NOMO-1 (cell line): ENCODE data around the gene JKAMP.

Source experiments
- DNase-seq, 2 experiments: peaks; one replicate each; lab custom pipeline; 2025; ENCODE audit not compliant: unreplicated experiment in 2 of 2; lab: John Stamatoyannopoulos, UW

Gene JKAMP

DNA sequence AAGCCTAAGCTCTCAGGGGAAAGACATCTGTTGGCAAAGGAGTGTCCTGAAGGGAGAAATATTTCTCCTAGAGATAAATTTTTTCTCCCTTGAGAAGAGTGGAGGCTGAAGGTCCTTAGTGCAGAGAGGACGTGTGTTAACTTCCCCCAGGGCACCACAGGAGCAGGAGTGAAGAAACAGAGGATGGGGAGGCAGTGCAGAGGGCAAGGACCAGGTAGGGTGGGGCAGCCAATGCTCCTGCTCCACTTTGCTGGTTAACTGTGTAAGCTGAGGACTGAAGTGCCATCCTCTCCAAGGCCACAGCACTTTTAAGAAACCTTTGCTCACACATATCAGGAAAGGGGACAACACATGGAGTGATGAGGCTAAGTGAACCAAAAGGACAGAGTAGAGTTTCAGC, 4.2 kb upstream of the JKAMP start:
- no peak for DNase-seq

DNA sequence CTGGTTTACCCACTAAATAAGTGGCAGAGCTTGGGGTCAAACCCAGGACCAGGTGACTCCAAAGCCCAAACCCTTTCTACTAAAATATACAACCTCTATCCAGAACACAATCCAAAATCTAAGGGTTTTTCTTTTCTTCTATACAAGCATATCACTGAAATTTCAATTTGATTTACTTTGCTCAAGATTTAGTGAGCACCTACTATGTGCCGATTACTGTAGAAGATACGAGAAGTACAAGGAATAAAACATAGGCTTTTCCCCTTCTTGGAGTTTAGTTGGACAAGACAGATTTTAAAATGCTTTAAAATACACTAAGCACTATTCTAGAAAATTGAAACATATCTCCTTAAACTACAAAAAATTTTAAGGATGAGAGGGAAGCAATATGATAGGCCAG, 2.9 kb upstream of the JKAMP start:
- DNase-seq = no peak

DNA sequence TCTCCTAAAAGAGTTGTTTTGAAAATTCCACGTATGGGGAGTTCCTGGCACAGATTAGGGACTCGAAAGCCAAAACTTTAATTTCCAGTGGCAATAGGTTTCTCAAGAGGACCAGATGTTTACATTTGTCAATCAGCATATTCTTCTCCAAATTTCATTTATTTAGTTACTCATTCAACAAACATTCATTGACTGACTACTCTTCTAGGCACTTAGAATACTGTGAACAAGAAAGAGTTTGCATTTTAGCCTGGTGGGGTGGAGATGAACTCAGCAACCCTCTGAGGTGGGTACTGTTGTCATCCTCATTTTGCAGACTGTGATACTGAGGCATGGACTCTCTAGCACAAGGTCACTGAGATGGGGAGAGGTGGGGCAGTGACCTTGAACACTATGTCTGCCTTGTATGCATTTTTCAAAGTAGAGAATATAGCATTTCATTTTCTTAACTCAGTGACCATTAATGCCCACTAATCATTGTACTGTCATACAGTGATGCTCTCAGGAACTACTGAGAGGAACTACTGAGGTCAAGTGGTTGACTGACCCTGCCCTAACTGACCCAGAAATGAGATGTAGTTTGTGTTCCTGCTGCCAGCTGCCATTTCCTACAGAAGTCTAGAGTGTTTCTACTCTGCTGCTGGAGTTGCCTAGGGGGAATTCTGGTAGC, 2.3 kb upstream of the JKAMP start:
- DNase-seq = no peak

DNA sequence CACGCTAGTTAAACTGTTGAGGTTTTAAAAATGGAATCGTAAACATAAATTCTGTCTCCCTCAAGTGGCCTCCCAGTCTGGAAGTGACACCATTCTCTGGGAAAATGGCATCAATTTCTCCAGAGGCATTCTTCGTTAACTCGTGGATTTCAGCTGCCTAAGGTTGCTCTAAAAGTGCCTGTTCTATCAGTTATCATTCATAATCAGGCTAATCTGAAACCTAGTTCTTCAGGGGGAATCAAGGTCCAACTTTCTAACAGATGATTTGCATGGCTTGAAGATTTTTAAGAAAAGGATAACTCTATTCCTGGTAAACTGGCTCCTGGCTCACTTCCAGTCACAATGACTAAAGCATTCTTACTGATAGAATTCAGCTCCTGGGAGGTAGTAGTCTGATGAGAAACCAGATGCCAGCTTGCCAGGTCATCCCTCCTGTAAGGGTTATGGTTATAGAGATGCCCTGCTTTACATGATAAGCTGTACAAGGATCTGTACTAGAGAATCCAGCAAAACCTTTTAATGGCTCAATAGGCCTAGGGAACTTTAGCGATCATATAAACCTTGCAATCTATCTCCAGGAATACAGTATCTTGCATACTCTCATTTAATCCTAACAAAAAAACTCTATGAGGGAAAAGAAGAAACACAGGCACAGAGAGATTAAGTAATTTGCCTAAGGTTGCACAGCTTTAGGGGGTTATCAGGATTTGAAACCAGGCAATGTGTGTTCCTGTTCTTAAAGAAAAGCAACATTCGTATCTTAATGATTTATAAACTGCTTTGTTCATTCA, 1.6 kb upstream of the JKAMP start:
- no peak for DNase-seq

DNA sequence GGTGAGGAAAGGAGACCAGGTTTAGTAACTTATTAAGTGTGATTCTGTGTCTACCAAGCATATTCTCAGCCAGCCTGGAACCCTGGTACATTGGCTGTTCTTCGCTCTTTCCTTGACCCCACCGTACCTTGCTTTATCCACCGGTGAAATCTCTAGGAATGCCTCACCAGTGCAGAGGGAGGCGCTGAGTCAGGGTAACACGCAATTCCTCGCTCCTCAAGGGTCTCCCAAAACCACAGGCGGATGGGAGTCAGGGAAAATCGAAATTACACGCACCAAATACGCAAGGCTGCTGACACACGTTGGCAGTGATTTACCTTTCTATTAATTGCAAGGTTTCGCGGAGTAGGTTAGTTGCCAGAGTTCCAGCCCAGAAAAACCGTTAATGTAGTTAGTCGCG, 954 bp upstream of the JKAMP start:
- DNase-seq = no peak

DNA sequence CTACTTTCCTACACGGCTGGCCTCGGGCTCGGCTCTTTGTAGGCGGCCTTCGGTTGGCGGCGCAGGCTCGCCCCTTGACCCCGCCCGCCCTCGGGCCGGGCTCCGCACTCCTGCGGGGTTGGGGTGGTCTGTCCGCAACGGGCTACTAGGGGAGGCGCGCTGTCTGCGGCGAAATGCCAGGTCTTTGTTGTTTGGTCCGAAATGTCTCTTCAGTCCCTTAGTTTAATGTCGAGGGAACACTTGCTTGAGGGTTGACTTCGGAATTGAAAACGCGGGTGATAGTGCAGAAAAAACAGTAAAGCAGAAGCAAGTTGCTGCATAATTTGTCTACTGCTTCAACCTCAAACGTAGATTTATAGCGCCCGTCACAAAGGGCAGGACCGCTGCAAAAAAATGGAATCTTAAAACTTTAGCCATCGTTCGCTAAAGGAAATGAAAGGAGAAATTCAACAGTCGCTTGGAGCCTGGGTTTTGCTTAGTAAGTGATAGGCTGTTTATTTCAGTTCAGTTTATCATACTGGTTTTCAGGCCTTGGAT, 390 bp downstream of the JKAMP start:
- DNase-seq = peak; percentile 60 to 78

DNA sequence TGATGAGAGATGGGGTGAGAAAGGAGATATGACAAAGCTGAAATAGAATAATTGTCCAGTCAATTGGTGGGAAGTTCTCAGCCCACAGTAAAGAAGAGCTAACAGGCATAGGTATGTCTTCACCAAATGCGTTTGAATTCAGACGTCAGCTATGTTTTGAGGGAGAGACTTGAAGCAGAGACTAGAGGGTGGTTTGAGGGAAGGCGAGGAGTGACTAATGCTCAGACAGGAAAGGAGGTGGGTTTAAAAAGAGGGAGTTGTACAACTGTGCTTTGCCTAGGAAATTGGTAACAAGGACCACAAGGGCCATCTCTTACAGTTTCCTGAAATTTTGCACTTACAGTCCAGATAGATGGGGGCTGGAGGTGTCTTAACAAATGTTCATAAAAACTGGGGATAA, 6.4 kb downstream of the JKAMP start:
- DNase-seq = no peak

DNA sequence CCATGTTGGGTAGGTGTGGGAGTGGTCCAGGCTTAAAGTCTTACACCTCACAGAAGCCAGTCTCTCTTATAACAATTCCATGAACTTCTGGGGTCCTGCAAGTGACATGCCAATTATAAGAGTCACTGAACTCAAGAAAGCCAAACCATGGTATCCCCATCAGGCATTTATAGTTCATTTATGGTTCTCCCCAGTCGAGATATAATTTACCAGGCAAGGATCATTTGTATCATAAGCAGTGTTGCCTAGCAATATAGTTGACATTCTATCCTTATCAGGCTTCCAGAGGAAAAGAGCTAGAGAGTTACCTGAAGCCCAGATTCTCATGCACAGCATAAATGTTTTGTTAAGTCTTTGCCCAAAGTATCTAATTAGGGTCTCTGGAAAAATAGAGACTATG, 8.1 kb downstream of the JKAMP start:
- DNase-seq = no peak

DNA sequence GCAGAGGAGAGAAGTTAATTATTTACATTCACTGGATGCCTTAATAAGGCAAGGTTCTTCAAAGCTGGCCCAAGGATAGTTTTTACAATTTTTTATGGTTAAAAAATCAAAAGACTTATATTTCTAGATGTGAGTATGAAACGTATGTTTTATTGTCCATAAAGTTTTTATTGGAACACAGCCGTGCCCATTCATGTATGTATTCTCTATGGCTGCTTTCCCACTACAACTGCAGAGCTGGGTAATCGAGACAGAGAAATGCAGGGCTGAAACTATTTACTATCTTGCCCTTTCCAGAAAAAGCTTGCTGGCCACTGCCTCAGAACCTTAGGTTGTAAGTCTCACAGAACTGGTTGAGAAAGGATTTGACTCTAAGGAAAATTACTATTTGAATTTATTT, 16.4 kb downstream of the JKAMP start:
- DNase-seq = no peak

DNA sequence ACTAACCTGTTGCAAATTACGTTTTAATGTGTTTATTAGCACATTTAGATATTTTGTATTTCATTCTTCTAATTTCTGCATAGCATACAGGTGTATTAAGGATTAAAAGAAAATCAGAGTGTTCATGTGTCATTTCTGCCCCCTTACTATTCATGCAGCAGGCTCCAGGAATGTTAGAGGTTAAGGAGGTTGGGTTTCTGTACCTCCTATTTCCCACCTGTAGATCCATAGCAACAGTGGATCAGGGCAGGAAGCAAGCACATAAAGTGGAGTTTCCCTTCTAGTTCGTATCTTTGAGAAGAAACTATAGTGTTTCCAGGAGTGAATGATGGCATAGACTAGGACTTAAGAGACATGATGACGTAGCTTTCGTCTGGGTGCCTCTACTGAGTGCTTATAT, 18.9 kb downstream of the JKAMP start:
- DNase-seq = no peak

DNA sequence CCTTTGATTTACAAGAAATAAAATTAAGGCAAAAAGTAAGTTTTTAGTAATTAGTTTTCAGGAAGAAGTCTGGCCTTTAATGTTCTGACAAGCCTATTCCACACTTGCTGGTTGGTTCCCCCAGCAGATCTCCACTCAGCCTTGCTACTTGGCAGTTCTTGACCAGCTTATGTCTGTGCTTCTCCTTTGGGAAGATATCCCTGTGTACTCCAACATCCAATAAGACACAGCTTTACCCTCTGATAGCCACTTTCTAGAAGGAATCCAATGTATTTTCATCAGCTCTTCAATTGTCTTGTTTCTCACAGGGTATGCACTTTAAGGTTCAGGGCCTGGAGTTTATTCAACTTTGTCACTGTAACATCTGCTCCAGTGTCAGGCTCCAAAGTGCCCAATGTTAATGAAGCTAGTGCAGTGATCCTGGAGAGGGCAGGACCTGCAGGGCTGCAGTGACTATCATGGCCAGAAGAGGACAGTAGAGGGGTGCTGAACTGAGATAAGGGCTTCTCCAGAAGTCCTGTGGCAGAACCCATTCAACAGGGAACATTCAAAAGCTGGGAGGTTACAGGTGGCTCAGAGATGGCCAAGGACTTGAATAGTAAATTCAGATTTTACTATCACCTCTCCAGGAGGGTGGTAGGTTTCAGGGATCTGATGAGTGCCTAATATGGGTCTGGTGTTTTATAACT, 22.9 kb downstream of the JKAMP start:
- peak; percentile 43 to 58 for DNase-seq

DNA sequence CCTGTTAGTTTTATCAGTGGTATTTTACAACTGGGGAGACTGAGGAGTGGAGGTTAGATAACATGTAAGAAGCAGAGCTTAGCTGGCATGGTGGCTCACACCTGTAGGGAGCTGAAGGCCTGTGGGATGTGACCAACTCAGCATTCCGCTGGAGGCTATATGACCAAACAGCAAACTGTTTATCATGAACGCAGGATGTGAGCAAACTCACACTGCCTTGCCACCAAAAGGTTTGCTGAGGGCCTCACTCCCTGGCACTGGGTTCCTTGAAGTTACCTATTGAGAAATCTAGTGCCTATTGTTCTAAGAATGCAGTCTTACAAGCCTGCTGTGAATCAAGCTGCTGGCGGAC, 23.4 kb downstream of the JKAMP start:
- DNase-seq = no peak

DNA sequence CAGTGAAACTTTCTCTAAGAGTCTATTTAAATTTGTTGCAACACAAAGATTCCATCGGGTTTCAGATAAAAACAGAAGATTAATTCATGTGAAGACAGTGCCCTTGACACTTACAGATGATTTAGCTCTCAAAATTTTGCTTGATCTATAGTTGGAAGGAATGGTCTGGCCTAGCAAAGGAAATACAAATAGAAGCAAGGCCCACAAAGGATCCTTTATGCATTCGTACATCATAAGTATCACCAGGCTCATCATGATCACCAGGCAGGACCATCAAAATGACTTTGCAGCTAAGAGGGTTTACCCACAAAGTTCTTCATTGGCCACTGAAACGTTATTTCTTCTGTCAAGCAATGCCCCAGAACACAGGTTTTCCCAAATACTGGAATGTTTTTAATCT, 24.8 kb downstream of the JKAMP start:
- DNase-seq = no peak

DNA sequence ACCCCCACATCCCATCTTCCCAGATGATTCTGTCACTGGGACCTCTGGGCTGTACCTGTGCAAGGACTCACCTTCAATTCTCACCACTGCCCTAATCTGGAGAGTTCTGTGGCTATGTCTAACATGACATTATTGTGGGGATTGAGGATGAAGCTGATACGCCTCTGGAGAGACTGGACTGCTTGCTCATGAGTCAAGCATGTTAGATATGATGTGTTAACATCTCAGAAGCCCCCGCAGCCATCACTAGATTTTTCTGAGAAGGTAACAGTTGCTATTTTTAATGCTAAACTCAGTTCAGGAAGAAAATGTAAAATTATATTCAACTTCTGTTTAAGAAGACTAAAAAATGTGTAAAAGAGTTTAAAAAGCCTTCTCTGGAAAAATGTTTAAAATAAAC, 25.7 kb downstream of the JKAMP start:
- no peak for DNase-seq

DNA sequence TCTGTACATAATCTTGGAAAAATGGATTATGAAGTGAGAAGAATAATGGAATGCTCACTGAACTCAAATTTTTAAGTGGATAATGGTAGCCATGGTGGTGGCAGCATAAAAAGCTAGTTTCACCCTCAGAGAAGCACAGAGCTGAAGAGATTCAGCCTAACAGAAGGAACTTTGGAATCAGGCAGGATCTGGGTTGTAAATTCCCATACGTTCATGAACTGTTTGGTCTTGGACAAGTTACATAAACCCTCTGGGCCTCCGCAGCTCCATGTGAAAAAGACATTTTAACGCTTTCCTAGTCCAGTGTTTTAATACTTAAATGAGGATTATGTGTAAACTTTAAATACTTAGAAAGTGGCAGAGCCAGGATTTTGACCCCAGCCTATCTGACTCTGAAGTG, 26.6 kb downstream of the JKAMP start:
- no peak for DNase-seq

DNA sequence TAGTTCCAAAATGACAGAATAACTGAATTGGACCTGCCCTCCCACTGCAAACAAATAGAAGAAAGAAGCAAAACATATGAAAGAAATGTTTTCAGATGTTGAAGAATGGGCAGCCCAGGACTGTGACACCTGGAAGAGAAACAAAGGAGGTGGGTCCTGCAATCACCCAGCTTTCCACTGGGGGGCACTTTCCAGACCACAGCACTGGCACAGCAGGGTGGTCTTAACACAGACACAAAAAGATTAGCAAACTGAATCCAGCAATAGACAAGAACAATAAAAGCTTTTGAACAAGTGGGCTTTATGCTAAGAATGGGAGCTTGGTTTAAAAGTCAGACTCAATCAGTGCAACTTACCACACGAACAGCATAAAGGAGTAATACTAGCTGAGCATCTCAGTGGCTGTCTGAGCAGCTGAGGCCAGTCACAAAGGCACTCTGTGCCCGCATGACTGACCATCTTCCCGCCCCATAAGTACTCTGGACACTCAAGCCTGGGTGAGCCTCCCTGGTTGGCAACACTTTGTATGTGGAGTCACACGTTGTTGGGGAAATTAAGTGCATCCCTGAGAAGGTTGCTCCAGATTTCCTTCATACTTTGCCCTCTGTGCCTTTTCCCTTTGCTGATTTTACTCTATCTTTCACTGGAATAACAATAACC, 27.7 kb downstream of the JKAMP start:
- DNase-seq = no peak

DNA sequence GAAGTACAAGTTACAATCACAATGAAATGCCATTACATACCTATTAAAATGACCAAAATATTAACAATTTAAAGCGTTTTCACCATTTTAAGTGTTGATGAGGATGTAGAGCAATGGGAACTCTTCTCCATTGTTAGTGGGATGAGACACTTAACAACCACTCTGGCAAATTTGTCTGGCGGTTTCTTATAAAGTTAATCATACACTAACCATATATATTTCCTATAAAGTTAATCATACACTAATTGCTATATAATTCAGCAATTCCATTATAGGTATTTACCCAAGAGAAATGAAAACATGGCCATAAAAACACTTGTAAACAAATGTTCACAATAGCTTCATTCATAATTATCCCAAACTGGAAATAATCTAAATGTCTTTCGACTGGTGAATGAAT, 35.9 kb downstream of the JKAMP start:
- DNase-seq = no peak

DNA sequence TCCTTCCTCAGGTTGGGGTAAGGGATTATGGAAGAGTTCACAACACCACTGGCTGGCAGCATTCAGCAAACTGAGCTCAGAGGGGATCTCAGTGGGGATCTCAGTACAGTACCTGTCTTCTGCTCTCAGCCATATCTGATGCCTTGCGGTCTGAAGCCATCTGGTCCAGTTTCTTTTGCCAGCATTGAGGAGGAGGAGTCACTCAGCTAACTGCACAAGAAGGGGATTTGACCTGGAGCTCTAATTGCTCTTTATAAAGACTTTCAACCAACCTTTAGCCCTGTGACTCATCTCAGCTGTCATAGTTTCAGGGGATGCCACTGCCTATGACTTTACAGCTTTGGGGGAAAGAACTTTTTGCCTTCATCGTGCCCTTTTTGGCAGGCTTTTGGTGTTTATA, 44.9 kb downstream of the JKAMP start:
- no peak for DNase-seq

DNA sequence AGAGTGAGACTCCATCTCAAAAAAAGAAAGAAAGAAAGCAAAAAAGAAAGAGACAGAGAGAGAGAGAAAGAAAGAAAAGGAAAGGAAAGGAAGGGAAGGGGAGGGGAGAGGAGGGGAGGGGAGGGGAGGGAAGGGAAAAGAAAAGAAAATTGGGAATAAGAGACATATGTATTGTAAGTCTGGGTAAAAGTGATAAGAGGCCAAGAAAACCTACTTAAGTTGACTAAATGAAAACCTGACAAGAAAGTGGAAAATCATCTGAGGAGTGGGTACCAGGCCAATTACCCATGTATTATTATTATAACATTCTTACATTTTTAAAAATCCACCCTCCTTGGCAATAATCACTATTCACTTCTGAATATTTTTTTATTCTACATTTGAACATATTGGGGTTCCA, 46.0 kb downstream of the JKAMP start:
- no peak for DNase-seq

DNA sequence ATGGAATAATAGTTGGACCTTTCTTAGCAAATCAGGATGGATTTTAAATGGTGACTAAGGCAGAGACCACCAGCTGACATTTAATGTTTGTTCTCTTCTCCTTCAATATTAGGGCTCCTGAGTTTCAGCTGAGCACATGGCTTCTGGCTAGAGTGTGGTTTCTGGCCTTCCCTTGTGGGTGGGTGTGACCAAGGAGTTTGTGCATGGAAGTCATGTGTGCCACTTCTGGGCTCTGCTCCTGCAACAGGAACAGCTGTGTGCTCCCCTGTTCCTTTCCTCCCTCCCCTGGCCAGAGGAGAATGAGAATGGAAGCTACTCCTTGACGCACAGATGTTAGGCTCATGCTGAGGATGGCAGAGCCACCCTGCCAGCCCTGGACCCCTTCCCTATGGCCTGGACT, 48.1 kb downstream of the JKAMP start:
- DNase-seq = no peak

DNA sequence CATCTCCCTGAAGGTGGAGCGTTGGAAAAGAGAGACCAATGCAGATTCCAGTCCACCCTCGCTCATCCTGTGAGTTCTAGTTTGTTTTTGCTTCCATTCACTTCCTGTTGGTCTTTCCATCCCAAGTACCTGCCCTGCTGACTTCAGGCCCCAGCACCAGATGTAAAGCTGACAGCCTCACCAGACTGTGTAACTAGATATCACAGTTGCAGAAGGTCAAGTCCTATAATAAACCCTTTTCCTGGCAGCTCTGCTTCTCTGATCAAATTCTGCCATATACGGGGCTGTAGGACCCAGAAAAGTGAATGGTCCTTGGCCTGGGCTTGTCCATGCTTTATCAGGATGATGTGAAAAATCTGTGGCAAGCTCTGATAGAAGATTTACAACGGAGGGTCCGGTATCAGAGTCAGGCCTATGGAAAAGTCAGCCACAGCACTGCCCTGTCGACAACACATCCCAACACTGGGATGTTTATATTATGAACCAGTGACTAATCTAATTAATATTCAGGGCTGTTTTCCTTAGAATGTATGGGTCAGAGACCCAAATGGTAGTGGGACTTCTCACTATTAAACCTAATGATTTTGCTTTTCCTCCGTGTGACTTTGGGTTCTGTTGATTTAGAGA, 50.2 kb downstream of the JKAMP start:
- no peak for DNase-seq
